Measurements from ENCODE around the gene KPNA1. TPM values are rescaled to one million over a fixed set of nuclear protein-coding genes. Genes with fewer than 3 reads are reported as not detected.

The KPNA1 gene
- total and polyA plus RNA-seq, 11 donors = 13.5 to 127 (median 72.1) TPM

GRCh38 chr3:122484985-122485384 is 29.8 kb downstream of the KPNA1 start:
- Histone ChIP-seq H3K9me3 (no peaks in the 10 kb centered on the region), H3K36me3 (peaks cover 0 to 25% (median 0%) of the 10 kb centered on the region in 9 donors), H3K4me3 (no peak overlapping the region), H3K4me1 (peaks cover 0 to 20% (median 2%) of the 10 kb centered on the region in 12 donors), H3K27me3 (no peaks in the 10 kb centered on the region), H3K27ac (no peak overlapping the region)
- WGBS, 4 donors = 85 to 92% (median 87%) methylated on average over 5 of the region's 5 CpGs
- no peak for TF ChIP-seq POLR2A (IDR thresholded peaks at IDR 0.05)
- TF ChIP-seq CTCF (IDR thresholded peaks at IDR 0.05) = no peak
- no peak for ATAC-seq
- no peak for DNase-seq
- intact Hi-C loops (cut with DNase I) = no loop called here

- DNase-seq = no peak
- ATAC-seq = no peak
- WGBS, 4 donors = 95 to 97% (median 97%) methylated on average over 3 of the region's 3 CpGs
- Histone ChIP-seq H3K4me3 (no peak overlapping the region), H3K36me3 (peaks cover 0 to 11% (median 0%) of the 10 kb centered on the region in 9 donors), H3K4me1 (peaks cover 0 to 24% (median 3%) of the 10 kb centered on the region in 12 donors), H3K9me3 (no peaks in the 10 kb centered on the region), H3K27me3 (no peaks in the 10 kb centered on the region), H3K27ac (no peak overlapping the region)
- intact Hi-C loops (cut with DNase I) = no loop called here
- TF ChIP-seq POLR2A (IDR thresholded peaks at IDR 0.05) (no peak), CTCF (IDR thresholded peaks at IDR 0.05) (no peak)
Measured at GRCh38 chr3:122481390-122481789, 33.3 kb downstream of the KPNA1 start.

DNA sequence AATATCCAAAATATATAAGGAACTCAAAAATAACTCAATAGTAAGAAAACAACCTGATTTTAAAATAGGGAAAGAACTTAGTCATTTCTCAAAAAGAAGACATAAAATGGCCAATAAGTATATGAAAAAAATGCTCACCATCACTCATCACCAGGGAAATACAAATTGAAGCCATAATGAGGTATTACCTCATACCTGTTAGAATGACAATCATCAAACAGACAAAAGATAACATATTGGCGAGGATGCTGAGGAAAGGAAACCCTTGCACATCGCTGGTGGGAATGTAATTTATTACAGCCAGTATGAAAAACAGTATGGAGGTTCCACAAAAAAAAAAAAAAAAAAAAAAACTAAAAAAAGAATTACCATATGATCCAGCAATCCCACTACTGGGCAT is 38.2 kb downstream of the KPNA1 start:
- Histone ChIP-seq H3K9me3 (no peaks in the 10 kb centered on the region), H3K27ac (no peak overlapping the region), H3K27me3 (no peaks in the 10 kb centered on the region), H3K4me1 (peaks cover 0 to 16% (median 3%) of the 10 kb centered on the region in 12 donors), H3K4me3 (no peak overlapping the region), H3K36me3 (peaks cover 0 to 6% (median 0%) of the 10 kb centered on the region in 9 donors)
- 69 to 79% (median 72%) methylated on average over 2 of the region's 2 CpGs for WGBS, 4 donors
- DNase-seq (no peak), ATAC-seq (no peak)
- intact Hi-C loops (cut with DNase I) = no loop called here
- TF ChIP-seq CTCF (IDR thresholded peaks at IDR 0.05) (no peak), POLR2A (IDR thresholded peaks at IDR 0.05) (no peak)

DNA sequence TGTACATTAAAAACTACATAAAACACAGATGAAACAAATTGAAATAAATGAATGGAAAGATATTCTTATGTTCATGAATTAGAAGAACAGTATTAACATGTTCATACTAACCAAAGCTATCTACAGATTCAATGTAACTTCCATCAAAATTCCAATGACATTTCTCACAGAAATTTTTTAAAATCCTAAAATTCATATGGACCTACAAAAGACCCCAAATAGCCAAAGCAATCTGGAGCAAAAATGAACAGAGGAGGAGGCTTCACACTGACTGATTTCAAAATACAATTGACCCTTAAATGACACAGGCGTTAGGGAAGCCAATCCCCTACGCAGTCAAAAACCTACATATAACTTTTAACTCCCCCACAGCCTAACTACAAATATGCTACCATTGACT is 39.4 kb downstream of the KPNA1 start:
- TF ChIP-seq CTCF (IDR thresholded peaks at IDR 0.05) (no peak), POLR2A (IDR thresholded peaks at IDR 0.05) (no peak)
- WGBS, 4 donors = 91 to 98% (median 97%) methylated on average over 2 of the region's 2 CpGs
- Histone ChIP-seq H3K36me3 (peaks cover 0 to 6% (median 0%) of the 10 kb centered on the region in 9 donors), H3K27ac (no peak overlapping the region), H3K4me3 (no peak overlapping the region), H3K9me3 (no peaks in the 10 kb centered on the region), H3K27me3 (no peaks in the 10 kb centered on the region), H3K4me1 (peaks cover 0 to 17% (median 3%) of the 10 kb centered on the region in 12 donors)
- intact Hi-C loops (cut with DNase I) = no loop called here
- no peak for DNase-seq
- ATAC-seq = no peak

Data from heart left ventricle (tissue), 16 donors.